ENCODE measurements around the gene CCSER1.
A peak's percentile ranks its signal among the peaks of the same experiment; 100 is the strongest.

Gene CCSER1

DNA sequence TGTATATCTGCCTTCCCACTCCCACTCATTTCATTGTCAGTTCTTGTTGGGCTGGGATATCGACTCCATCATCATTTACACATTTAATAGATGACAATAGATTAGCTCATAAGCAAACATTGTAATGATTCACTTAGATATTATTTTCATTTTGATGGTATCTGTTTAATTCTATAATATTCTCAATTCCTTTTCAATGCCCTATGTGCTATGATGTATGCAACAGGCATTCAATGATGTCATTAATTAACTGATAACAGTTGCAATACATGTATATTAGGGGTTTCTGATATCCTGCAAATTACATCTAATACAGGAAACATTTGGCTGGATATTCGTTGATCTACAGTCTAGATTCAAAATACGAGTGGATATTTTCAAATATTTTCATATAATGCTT is 850.5 kb downstream of the CCSER1 start:
- no peak for DNase-seq

DNA sequence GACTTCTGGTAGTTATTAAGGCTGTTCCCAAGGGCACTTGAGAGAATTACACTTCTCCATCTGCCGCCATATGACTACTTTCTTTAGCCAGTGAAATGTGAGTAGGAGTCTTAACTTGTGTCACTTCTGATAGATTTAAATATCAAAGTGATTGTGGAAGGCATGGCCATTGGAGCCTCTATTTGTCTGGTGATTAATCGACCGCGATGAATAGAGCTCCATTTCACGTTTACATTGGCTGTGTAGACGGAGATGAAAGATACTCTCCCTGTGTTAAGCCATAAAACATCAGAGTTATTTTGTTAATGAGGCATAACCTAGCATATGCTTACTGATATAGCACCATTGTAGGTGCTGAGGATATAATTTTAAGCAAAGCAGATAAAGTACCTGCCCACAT is 852.4 kb downstream of the CCSER1 start:
- DNase-seq: peak; percentile 43 to 78

DNA sequence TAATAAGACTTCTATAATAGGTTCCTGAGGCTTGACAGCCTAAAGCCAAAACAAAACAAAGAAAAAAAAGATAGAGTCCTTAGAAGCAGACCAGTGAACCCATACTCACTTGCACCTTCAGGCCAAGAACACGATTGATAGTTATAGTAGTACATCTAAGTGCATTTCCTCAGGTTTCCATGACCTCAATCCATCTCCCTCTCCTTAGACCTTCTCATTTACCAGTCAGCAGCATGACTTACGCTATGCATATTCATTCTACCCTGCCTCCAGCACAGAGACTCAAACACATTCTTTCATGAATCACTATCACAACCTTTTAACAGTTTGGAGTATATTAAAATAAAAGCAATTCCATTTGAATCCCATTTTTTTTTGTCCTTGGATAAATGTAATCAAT is 855.6 kb downstream of the CCSER1 start:
- DNase-seq: no peak

DNA sequence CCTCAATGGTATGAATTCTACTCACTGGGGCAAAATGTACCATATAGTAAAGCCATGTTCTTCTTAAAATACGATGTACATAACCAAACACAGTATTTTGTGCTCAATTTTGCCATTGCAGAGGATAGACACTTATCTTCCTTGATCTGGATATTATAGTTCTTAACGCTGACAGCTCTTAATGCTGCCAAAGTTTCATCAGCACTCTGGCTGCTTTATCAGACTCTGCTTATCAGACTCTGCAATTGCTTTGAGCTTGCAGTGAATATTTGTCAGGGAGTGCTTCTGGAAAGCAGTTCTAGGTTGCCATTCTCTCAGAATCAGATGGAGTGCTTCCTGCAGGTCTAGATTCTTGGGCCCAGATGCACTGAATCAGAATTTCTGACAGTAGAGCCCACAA is 863.1 kb downstream of the CCSER1 start:
- DNase-seq: no peak

DNA sequence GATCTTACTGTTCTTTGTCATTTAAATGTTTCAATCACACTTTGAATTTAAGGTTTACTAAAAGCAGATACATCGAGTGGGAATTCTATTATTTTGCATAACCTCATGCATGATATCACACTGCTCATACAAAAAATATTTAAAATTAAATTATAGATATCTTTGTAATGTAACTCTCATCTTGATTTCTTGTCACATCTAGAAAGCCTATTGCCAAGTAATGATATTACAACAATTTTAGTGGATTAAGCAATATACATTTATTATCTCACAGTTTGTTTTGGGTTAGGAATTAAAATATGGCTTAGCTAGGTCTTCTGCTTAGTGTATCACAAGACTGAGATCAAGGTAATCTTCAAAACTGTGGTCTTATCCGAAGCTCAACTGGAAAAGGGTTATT is 865.0 kb downstream of the CCSER1 start:
- DNase-seq: no peak

DNA sequence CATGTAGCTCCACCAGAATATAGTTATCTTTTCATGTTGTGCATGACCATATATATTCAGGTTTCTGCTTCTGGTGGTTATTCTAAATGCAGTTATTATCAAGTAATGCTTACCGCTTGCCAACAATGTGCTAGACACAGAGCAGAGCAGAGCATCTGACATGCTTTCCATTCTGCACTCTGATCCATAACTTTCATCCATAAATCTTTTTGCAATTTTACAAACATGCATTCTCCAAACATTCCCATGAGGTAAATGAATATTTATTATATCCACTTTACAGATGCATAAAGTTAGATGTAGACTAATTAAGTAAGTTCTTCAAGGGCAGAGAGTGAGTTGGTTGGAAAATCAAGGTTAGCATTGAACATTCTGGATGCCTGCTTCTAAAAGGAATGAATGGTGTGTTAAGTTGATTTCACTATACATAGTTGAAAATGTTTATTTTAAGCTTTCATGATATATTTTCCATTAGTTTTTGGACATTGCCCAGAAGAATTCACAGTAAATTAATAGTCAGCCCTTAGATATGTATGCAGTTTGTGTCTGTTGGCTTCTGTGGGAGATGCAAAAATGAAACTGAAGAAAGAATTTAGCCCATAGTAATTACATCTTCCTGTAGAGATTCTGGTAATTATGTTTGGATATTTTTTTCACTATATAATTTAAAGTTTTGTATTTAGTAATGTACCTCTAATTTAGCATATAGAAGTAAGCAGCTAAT is 867.8 kb downstream of the CCSER1 start:
- DNase-seq: no peak

DNA sequence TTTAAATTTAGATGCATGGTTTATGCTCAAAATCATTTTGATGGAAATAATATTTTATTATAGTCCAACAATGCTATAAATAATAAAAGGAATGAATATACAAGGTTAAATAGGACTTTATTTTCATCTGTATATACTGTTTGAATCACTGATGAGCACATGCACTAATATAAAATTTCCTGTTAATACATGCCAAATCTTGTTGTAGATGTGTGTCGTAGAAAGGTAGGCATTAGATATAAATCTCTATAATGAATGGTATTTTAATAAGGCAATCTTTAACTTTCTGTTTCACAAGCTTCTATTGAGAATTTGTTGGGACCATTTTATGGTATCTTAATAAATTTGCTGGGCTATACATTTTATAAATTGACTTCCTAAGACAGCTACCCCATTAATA is 868.8 kb downstream of the CCSER1 start:
- no peak for DNase-seq

DNA sequence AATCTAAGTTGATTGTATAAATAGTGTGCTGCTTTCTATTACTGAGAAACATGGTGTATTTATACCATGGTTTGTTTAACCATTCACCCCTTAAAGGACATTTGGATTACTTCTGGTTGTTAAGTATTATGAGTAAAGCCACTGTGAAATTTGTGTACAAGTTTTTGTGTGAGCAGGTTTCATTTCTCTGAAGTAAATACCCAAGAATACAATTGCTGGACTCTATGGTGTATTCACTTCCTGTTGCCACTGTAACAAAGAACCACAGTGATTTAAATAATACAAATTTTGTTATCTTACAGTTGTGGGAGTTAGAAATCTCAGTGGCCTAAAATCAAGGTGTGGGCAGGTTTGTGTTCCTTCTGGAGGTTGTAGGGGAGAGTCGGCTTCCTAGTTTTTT is 869.6 kb downstream of the CCSER1 start:
- no peak for DNase-seq

DNA sequence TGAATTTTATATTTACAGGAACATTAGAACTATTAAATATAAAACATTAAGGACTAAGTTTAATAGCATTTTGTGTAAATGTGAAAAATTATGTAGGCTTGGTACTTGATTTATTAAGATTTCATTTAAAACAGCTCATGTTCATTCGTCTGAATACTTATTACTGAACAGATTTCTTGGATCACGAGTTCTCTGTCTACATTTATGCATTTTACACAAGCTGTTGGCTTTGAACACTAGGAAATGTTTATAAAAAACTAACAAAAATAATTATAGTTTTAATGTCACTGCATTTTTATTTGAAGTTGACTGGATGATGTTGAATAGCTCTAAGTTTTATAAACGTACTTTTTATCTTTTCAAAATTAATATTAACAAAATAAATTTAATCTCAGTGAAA is 888.7 kb downstream of the CCSER1 start:
- no peak for DNase-seq

DNA sequence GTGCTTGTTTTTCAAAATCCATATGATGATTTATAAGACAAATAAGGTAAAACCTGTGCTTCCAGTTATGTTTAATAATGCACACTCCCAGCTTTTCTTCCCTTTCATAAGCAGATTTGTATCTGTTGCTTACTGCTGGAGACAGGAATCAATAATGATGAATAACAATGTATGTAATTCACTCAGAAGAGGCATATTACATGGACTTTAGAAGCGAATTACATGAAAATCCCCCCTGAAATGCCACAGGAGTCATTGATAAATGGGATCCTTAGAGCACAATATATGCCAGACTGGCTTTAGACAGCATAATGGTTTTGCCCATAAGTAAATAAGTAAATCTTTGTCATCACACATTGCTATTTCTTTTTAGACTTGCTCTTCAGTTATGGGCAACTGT is 892.3 kb downstream of the CCSER1 start:
- DNase-seq: no peak

DNA sequence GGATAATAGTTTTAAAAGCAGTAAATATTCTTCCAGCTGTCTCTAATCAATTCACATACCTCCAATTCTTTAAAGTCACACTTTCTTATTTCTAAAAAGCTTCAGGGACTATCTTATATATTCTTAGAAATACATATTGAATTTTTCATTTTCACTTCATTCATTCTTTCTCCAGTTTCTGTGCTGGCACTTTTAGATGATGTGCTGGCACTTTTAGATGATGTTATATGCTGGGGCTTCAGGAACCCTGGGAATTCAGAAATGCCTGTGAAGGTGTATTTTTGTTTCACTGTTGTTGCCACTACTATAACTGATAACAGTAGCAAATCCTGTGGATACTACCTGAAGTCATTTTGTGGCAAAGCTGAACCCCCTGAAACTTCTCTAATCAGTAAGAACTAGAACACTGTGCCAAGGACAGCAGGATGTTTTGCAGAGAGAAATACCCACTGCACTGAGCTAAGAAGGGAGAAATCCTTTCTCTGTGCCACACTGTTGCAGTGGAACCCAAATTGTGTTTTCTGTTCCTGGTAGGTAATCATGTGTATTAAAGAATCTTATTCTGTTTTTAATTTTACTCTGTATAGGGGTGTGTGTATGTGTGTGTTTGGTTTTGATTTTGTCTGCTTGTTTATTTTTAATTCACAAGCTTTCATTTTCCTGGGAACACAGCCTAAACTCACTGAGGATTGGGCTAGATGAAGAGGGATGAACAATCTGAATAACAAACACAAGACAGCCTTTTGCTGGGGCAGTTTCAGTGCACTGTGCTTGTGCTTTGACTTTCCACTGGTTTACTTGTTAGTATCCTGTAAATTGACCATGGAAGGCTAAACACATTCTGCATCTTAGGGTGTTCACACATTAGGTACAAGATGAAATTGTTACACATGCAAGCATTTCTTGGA is 898.3 kb downstream of the CCSER1 start:
- DNase-seq: no peak

DNA sequence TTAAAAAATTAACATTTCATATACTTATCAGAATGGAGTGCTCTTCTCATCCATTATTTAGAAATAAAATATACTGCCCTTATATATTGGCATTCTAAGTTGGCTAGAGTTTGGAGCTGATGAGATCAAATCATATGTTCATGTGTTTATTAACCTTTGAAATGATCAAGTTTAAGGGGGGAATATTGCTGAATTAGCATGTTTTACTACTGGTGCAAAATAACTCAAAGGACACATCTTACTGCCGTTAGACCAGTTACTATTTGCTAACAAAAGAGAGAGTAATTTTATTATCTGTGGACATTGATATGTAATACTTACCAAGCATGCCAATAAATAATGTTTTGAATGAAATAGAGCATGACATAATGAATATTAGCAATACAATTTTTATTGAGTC is 901.0 kb downstream of the CCSER1 start:
- DNase-seq: no peak

DNA sequence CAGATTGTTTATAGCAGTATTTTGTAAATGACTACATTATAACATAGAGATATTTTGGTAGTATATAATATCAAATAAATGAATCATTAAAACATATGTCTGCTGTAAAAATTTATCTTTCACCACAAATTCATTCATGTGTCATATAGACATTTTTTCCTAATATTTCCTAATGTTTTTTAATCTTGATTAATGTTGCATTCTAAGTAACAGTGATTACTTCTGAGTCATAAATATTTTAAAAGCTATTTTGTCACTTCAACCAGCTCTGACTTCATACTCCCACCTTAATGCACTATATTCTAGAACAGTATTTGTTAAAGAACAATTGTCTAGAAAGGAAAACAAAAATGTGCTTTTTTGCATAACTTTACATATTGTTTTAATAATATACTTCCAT is 904.6 kb downstream of the CCSER1 start:
- DNase-seq: no peak

DNA sequence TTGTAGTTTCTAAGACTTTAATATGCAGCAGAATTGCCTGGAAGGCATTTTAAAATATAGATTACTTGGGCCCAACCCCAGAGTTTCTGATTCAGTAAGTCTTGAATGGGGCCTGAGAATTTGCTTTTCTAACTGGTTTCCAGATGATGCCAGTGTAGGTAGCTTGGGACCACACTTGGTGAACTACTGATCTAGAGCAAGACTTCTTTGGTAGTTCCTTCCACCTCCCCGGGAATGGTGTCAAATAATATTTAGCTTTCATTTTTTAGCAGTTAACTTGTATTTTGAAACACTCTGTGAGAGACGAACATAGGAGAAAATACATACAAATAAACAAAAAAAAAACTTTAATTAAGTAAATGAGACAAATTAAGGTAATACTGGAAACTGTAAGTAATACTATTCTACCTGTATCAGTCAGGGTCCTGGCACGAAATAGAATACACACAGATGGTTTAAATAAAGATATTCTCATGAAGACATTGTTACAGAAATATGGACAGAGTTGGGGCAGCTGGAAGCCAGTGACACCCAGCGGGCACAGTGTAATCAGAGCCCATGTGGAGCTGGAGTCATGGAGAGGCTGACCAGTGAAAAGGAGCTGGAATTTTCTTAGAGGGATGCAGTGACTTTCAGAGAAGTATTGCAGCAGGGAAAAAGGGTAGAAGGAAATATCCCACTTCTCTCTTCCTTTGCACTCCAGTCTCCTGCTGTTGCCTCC is 905.7 kb downstream of the CCSER1 start:
- DNase-seq: no peak

DNA sequence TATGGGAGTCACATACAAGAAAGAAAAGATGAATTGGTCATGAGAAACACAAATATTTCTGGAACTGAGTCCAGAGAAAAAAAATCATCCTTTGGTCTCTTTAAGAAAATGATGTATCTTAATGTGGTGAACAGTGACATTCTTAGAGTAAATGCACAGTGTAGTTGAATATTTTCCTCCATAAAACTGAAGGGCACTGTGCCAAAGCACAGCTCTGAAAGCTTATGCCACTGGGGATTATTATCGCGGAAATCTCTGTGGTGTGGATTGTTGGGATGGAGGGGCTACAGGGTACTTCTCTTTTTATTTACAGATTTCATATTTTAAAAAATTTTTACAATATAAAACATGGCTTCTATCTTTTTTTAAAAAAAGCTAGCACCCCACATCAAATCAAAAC is 908.1 kb downstream of the CCSER1 start:
- DNase-seq: no peak

DNA sequence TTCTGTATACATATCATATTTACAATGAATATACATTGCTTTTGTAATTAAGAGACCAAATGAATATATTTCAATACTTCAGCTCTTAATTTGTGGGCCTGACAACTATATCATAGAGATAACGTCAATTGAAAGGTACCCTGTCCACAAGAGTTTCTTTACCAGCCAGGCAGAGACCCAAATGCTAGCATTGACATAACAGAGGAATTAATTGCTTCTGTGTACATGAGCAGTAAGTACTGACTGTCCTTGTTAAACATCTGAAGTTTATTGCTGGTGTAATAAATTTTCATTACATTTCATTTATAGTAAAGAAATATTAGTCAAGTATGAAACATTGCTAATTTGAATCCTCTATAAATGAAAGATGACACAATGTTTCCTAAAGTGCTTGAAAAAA is 910.8 kb downstream of the CCSER1 start:
- DNase-seq: no peak

DNA sequence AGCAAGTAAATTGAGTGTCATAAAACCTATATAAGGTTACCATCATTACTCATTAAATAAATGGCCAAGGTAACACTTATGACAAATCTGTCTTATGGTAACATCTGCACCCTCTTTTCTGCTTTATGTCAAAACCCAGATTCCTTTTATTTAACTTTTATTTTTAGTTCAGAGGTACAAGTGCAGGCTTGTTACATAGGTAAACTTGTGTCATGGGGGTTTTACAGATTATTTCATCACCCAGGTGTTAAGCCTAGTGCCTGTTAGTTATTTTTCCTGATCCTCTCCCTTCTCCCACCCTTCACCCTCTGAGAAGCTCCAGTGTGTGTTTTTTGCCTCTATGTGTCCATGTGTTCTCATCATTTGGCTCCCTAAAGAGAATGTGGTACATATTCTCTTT is 930.7 kb downstream of the CCSER1 start:
- no peak for DNase-seq

DNA sequence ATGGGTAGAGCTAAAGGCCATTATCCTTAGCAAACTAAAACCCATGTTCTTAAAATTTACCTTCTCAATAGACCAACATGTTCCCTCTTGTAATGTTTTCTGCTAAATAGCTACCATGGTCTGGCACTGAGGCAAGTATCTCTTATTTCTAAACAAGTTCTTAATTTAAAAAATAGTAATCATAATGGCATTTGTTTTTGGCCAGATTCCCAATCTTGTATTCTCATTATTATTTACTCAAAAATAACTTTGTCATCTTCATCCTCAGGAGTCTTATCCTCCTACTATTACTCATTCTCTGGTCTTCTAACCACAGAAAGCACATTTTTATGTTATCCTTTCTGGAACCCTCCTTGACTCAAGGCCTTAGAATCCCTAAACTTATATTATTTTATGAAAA is 931.2 kb downstream of the CCSER1 start:
- no peak for DNase-seq

DNA sequence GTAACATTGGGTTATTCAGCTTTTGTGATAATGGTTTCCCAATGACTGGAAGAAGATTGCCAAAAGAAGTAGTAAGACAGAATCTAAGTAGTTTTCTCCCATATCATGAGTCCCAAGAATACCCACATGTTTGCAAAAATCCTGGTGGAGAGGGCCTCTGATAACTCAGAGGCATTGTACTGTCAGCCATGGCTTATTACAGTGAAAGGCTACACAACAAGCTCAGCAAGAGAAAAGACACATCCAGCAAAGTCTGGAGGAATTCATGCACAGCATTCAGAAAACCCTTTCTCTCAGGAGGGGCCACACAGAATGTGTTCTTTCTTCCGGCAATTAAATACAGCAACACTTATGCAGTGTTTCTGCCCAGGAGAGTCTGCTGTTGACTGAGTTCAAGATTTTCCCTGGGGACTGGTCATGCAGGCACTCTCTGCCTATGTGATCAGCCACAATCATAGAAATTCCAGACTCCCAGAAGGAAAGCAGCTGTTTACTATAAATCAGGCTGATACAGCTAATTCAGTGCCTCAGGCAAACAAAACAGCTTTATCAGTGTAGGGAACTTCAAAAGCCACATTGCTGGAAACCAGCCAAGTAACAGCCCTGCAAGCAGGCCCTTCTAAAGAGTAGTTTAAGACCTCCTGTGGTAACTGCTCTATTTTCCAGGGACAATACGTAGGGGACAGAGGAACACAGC is 937.1 kb downstream of the CCSER1 start:
- peak; percentile 90 for DNase-seq

DNA sequence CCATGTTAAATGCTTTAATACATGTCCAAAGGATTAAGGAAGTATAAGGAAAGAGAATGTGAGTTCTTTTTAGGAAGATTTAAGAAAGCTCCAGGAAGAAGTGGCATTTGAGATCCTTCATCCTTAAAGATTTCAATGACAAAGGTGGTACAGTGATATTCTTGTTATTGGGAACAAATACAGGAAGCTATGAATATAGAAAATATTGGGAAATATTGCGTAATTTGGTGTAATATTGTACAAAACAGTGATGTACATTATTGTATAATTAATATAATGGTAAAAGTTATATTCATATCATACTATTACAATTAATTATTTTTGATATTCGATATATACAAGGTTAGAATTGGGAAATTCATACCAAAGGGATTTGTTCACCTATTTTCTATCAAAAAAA is 937.9 kb downstream of the CCSER1 start:
- DNase-seq: no peak

DNA sequence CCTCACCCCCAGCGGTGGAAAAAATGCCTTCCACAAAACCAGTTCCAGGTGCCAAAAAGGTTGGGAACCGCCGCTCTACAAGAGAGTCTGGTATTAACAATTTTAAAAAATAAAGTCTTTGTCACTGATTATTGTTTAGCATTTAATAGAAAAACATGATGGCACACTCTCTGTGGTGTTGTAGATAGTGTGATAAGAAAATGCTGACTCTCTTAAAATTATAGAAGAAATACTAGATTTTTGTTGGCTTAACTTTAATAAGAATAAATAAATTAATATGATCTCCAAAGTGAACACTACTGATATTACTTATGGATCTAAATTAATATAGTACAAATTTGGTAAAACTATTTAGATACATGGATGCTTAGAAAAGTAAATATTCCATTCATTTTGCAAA is 943.5 kb downstream of the CCSER1 start:
- DNase-seq: no peak

DNA sequence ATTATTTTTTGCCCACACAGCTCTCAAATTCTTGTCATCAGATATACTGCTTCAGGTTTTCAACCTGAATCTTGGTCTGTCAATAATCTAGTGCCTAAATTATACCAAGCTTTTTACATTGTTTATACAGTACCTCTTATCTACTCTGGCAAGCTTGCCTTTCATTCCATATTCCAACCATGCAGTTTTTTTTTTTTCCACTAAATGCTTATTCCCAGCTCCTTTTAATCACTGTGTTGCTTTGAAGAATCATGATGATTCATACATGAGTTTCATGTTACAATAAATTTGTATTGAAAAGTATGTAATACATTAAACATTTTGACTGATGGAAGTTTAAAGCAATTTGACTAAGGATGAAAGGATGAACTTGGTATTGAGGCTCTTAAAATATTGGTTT is 949.0 kb downstream of the CCSER1 start:
- DNase-seq: no peak

DNA sequence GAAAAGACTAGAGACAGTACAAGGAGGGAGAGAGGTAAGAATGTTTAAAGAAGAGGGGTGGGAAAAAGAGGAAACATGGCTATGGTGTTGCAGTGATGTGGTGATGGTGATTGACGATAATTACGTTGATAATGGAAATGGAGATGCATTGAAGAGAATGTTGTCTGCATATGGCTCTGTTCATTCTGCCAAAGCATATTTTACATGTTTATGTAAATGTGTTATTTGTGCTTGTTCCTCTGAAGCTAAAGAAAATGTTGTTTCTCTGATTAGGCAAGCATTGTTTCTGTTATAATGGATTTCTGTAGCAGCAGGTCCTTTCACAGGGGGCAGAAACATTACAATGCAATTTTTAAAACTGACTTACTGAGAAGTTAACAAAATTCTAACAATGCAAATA is 958.8 kb downstream of the CCSER1 start:
- no peak for DNase-seq
